HepG2 (cell line): ENCODE data around the gene KITLG. TPM values are rescaled to one million over a fixed set of nuclear protein-coding genes. Genes with fewer than 3 reads are reported as not detected.

Source experiments
- ATAC-seq: fragments of 200-7000 bp; cut with Tn5 transposase; 3 replicates; pipeline ENCODE4 v1.9.1; 2020; ENCODE audit warnings: mild to moderate bottlenecking, moderate library complexity
- BruUV-seq: library from RNA; stranded (reverse); fragments of 400-500 nt; replicated peaks from 2 replicates; lab custom pipeline; 2021; lab: Mats Ljungman, UMichigan
- CTCF ChIA-PET: fragments of 300-600 bp; formaldehyde crosslinking; extraction: SDS; loops from one replicate; lab custom pipeline; 2021; ENCODE audit warnings: low total read pairs, inconsistent platforms, low intra/inter-chr PET ratio; lab: Yijun Ruan, JAX
- POLR2A ChIA-PET: fragments of 350-600 bp; sonication (Branson Sonifier 250); formaldehyde crosslinking; loops from one replicate; lab custom pipeline; 2020; ENCODE audit warnings: antibody characterized with exemption, inconsistent platforms; lab: Yijun Ruan, JAX
- DNase-seq: peaks from one replicate; pipeline ENCODE4 v3.0.0-alpha.2; 2015; ENCODE audit warnings: low spot score
- FAIRE-seq: peaks from 3 replicates; lab custom pipeline; 2011; peaks lifted over from hg19 to GRCh38; lab: Jason Lieb, UNC
- H2AFZ ChIP-seq: one replicate; pipeline ENCODE4 v1.6.1; 2011; ENCODE audit warnings: low read length, inconsistent platforms
- H3K27ac ChIP-seq: fragments of 300-600 bp; 3 replicates; pipeline ENCODE4 v1.8.0; 2011; ENCODE audit warnings: mixed run types, mild to moderate bottlenecking, mixed read lengths, low read length, inconsistent platforms; ENCODE audit not compliant: insufficient read depth; ENCODE audit errors: extremely low read length
- H3K27me3 ChIP-seq, 2 experiments: fragments of 200-600 bp in 1 of 2; 2 replicates in 1 of 2; 3 replicates in 1 of 2; pipeline versions ENCODE4 v1.6.0 to v1.8.0; 2011; ENCODE audit warnings: low read length in 2 of 2, mild to moderate bottlenecking in 2 of 2, moderate library complexity in 2 of 2, inconsistent platforms in 1 of 2; ENCODE audit not compliant: insufficient read depth in 2 of 2, control insufficient read depth in 1 of 2
- H3K36me3 ChIP-seq, 2 experiments: fragments of 200-600 bp in 1 of 2; replicated peaks in 1 of 2; 2 replicates in 1 of 2; 3 replicates in 1 of 2; pipeline versions ENCODE4 v1.5.1 to v1.8.0; 2011; ENCODE audit warnings: low read length in 2 of 2, inconsistent platforms in 1 of 2; ENCODE audit not compliant: insufficient read depth in 2 of 2, control insufficient read depth in 1 of 2
- H3K4me1 ChIP-seq: 2 replicates; pipeline ENCODE4 v1.5.1; 2012; ENCODE audit warnings: low read length, inconsistent platforms; ENCODE audit not compliant: insufficient read depth
- H3K4me2 ChIP-seq: 2 replicates; pipeline ENCODE4 v1.6.0; 2011; ENCODE audit warnings: low read depth, low read length, inconsistent platforms
- H3K4me3 ChIP-seq, 3 experiments: fragments of 200-600 bp in 1 of 3; sonication (generic), shearing (Covaris generic) in 1 of 3; replicated peaks in 1 of 3; 2 replicates each; pipeline ENCODE4 v1.5.1; 2011 to 2016; ENCODE audit warnings: low read length in 3 of 3, inconsistent platforms in 2 of 3, low read depth in 2 of 3, mild to moderate bottlenecking in 2 of 3, control low read depth in 1 of 3, mixed read lengths in 1 of 3; ENCODE audit not compliant: insufficient read depth in 1 of 3
- H3K79me2 ChIP-seq: one replicate; pipeline ENCODE4 v1.6.1; 2011; ENCODE audit warnings: low read length, inconsistent platforms; ENCODE audit not compliant: insufficient read depth
- H3K9ac ChIP-seq: 2 replicates; pipeline ENCODE4 v1.6.0; 2011; ENCODE audit warnings: mild to moderate bottlenecking, low read depth, low read length, inconsistent platforms; ENCODE audit not compliant: insufficient read depth
- H3K9me3 ChIP-seq: 2 replicates; pipeline ENCODE4 v1.5.1; 2012; ENCODE audit warnings: mild to moderate bottlenecking, low read length
- H4K20me1 ChIP-seq: 2 replicates; pipeline ENCODE4 v1.6.0; 2011; ENCODE audit warnings: inconsistent platforms, mild to moderate bottlenecking, low read length, moderate library complexity; ENCODE audit not compliant: insufficient read depth
- KAT8 ChIP-seq: IDR thresholded peaks from 2 replicates; pipeline ENCODE4 v1.6.1; 2016; ENCODE audit warnings: missing genetic modification reagents, missing compliant biosample characterization
- MEIS2 ChIP-seq: sonication (generic); formaldehyde crosslinking; IDR thresholded peaks from 2 replicates; pipeline ENCODE4 v1.9.0; 2021; ENCODE audit warnings: mild to moderate bottlenecking, missing genetic modification reagents
- MLLT10 ChIP-seq: sonication (generic); formaldehyde crosslinking; IDR thresholded peaks from 2 replicates; pipeline ENCODE4 v1.4.0; 2020; ENCODE audit warnings: missing genetic modification reagents
- SP2 ChIP-seq: sonication (generic); formaldehyde crosslinking; IDR thresholded peaks from 2 replicates; pipeline ENCODE4 v1.5.1; 2020; ENCODE audit warnings: mild to moderate bottlenecking, missing genetic modification reagents
- SP5 ChIP-seq: IDR thresholded peaks from 2 replicates; pipeline ENCODE4 v1.6.1; 2016; ENCODE audit warnings: low read depth, borderline replicate concordance
- THAP7 ChIP-seq: sonication (generic); formaldehyde crosslinking; IDR thresholded peaks from 2 replicates; pipeline ENCODE4 v1.8.1; 2023; ENCODE audit warnings: mild to moderate bottlenecking, missing genetic modification reagents
- USF2 ChIP-seq, 2 experiments: sonication (generic) in 1 of 2; formaldehyde crosslinking in 1 of 2; IDR thresholded peaks; 2 replicates each; pipeline versions ENCODE4 v1.5.1 to v1.6.1; 2011 to 2020; ENCODE audit warnings: borderline replicate concordance in 1 of 2, low read depth in 1 of 2, low read length in 1 of 2, mild to moderate bottlenecking in 1 of 2, missing genetic modification reagents in 1 of 2, moderate library complexity in 1 of 2
- ZBTB7A ChIP-seq: sonication (generic); formaldehyde crosslinking; IDR thresholded peaks from 2 replicates; pipeline ENCODE4 v1.8.0; 2022; ENCODE audit warnings: mild to moderate bottlenecking, missing genetic modification reagents
- ZNF101 ChIP-seq: sonication (generic); formaldehyde crosslinking; IDR thresholded peaks from 2 replicates; pipeline ENCODE4 v1.4.0; 2020; ENCODE audit warnings: mild to moderate bottlenecking, low read depth, missing genetic modification reagents, borderline replicate concordance
- ZNF12 ChIP-seq: sonication (generic); formaldehyde crosslinking; IDR thresholded peaks from 2 replicates; pipeline ENCODE4 v1.5.0; 2020; ENCODE audit warnings: missing genetic modification reagents
- ZNF335 ChIP-seq: sonication (generic); formaldehyde crosslinking; IDR thresholded peaks from 2 replicates; pipeline ENCODE4 v1.4.0; 2020; ENCODE audit warnings: missing genetic modification reagents
- ZNF496 ChIP-seq: sonication (generic); formaldehyde crosslinking; IDR thresholded peaks from 2 replicates; pipeline ENCODE4 v1.8.1; 2023; ENCODE audit warnings: mild to moderate bottlenecking, moderate library complexity, missing genetic modification reagents; ENCODE audit not compliant: insufficient replicate concordance
- ZNF557 ChIP-seq: sonication (generic); formaldehyde crosslinking; IDR thresholded peaks from 2 replicates; pipeline ENCODE4 v1.4.0; 2020; ENCODE audit warnings: missing genetic modification reagents
- ZNF841 ChIP-seq: sonication (generic); formaldehyde crosslinking; IDR thresholded peaks from 2 replicates; pipeline ENCODE4 v1.8.1; 2023; ENCODE audit warnings: missing genetic modification reagents, borderline replicate concordance
- WGBS: methylation state at CpG from one replicate; pipeline ENCODE4 v1.1.6; 2017; ENCODE audit warnings: low lambda C conversion rate; 5-methylcytosine and 5-hydroxymethylcytosine counted together
- in situ Hi-C: cut with HindIII; loops from 2 replicates; pipeline ENCODE4 v1.10.0; 2017; ENCODE audit warnings: low pct_unique_long_range_greater_than_20kb; ENCODE audit not compliant: extremely low pct_ligation_motif_present
- intact Hi-C: fragments of 100-400 bp; cut with micrococcal nuclease; formaldehyde crosslinking; loops from one replicate; pipeline ENCODE4 v1.10.0; 2022; ENCODE audit not compliant: unreplicated experiment
- polyA plus RNA-seq, 8 experiments: library from polyadenylated mRNA; depleted of rRNA in 3 of 8; stranded (reverse) in 7 of 8; unstranded in 1 of 8; fragments of >200 nt; fragmentation: Illumina TruSeq in 4 of 8; extraction: Trizol in 4 of 8; gene quantifications; 2 replicates each; pipeline versions ENCODE4 v1.2.1 to v1.2.3, GENCODE V29; 2011 to 2016; ENCODE audit warnings: low read depth in 4 of 8, missing spikeins in 1 of 8, mixed read lengths in 1 of 8; ENCODE audit not compliant: insufficient read depth in 1 of 8
- total RNA-seq, 5 experiments: library from RNA; depleted of rRNA; stranded (reverse); fragments of >200 nt; fragmentation: Illumina TruSeq; extraction: Trizol; gene quantifications; 2 replicates each; pipeline ENCODE4 v1.2.3, GENCODE V29; 2016; ENCODE audit warnings: low read depth in 1 of 5
- TF ChIP-seq, protein P1 (sequence below): sonication (generic); formaldehyde crosslinking; IDR thresholded peaks from 2 replicates; pipeline ENCODE4 v1.5.0; 2020; ENCODE audit warnings: missing genetic modification reagents
- TF ChIP-seq, protein P2 (sequence below): sonication (generic); formaldehyde crosslinking; conservative IDR thresholded peaks from 2 replicates; pipeline ENCODE4 v1.8.1; 2023; ENCODE audit warnings: missing genetic modification reagents
- TF ChIP-seq, protein P3 (sequence below): sonication (generic); formaldehyde crosslinking; IDR thresholded peaks from 2 replicates; pipeline ENCODE4 v1.4.0; 2020; ENCODE audit warnings: missing genetic modification reagents, borderline replicate concordance

The KITLG gene
- total and polyA plus RNA-seq, 2 of the 13 experiments (the other 11 are each of a cell fraction or from before 2014, with no cell fraction given), result 0.66 to 4.3 TPM

DNA sequence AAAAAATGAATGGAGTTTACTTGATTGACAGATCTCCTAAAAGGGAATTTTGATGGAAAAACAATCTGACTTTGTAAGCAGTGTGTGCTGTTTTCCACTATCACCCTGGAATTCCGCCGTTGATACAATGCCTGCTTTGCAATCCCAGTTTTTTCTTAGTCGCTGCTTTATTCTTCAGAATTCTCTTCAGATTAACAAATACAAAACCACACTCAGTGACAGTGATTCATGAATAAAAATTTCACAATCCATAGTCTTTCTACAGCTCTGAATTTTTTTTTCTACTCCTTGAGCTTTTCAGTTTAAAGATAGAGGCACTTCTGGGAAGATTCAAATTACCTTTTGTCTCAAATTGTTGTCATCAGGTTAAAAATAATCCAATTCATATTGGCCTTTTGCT lies 44.6 kb upstream of the KITLG start:
- no peaks in the 10 kb centered on the region for H3K36me3 ChIP-seq
- intact Hi-C loops, result no loop called here
- H3K27ac ChIP-seq, result no peak overlapping the region
- BruUV-seq, result no TSS peak
- in situ Hi-C loops, result no loop called here
- no peaks in the 10 kb centered on the region for H3K9me3 ChIP-seq
- FAIRE-seq, result no peak
- H2AFZ ChIP-seq, result no peak overlapping the region
- CTCF ChIA-PET, result no interaction called here
- no peaks in the 10 kb centered on the region for H4K20me1 ChIP-seq
- no peak overlapping the region for H3K4me2 ChIP-seq
- TF ChIP-seq SP2 (no peak), ZNF496 (no peak), MLLT10 (CRISPR knock-in tag) (no peak), ZBTB7A (CRISPR knock-in tag) (no peak), ZNF557 (no peak), ZNF101 (CRISPR knock-in tag) (no peak), ZNF12 (no peak), USF2 (IDR thresholded peaks at IDR 0.05; ENCODE audit: low read depth, low read length) (no peak), USF2 (CRISPR knock-in tag; IDR thresholded peaks at IDR 0.05; ENCODE audit: borderline replicate concordance) (no peak), MEIS2 (CRISPR knock-in tag) (no peak), THAP7 (CRISPR knock-in tag) (no peak), ZNF841 (CRISPR knock-in tag) (no peak), SP5 (CRISPR knock-in tag) (no peak), ZNF335 (CRISPR knock-in tag) (no peak), KAT8 (CRISPR knock-in tag) (no peak)
- TF ChIP-seq, protein P1, sequence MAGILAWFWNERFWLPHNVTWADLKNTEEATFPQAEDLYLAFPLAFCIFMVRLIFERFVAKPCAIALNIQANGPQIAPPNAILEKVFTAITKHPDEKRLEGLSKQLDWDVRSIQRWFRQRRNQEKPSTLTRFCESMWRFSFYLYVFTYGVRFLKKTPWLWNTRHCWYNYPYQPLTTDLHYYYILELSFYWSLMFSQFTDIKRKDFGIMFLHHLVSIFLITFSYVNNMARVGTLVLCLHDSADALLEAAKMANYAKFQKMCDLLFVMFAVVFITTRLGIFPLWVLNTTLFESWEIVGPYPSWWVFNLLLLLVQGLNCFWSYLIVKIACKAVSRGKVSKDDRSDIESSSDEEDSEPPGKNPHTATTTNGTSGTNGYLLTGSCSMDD (CRISPR knock-in tag), result no peak
- TF ChIP-seq, protein P2, sequence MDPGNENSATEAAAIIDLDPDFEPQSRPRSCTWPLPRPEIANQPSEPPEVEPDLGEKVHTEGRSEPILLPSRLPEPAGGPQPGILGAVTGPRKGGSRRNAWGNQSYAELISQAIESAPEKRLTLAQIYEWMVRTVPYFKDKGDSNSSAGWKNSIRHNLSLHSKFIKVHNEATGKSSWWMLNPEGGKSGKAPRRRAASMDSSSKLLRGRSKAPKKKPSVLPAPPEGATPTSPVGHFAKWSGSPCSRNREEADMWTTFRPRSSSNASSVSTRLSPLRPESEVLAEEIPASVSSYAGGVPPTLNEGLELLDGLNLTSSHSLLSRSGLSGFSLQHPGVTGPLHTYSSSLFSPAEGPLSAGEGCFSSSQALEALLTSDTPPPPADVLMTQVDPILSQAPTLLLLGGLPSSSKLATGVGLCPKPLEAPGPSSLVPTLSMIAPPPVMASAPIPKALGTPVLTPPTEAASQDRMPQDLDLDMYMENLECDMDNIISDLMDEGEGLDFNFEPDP (CRISPR knock-in tag), result no peak
- TF ChIP-seq, protein P3, sequence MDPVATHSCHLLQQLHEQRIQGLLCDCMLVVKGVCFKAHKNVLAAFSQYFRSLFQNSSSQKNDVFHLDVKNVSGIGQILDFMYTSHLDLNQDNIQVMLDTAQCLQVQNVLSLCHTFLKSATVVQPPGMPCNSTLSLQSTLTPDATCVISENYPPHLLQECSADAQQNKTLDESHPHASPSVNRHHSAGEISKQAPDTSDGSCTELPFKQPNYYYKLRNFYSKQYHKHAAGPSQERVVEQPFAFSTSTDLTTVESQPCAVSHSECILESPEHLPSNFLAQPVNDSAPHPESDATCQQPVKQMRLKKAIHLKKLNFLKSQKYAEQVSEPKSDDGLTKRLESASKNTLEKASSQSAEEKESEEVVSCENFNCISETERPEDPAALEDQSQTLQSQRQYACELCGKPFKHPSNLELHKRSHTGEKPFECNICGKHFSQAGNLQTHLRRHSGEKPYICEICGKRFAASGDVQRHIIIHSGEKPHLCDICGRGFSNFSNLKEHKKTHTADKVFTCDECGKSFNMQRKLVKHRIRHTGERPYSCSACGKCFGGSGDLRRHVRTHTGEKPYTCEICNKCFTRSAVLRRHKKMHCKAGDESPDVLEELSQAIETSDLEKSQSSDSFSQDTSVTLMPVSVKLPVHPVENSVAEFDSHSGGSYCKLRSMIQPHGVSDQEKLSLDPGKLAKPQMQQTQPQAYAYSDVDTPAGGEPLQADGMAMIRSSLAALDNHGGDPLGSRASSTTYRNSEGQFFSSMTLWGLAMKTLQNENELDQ (CRISPR knock-in tag), result no peak
- TF ChIP-seq, all 625 proteins: peak for 0
- Histone ChIP-seq H3K4me1 (no peaks in the 10 kb centered on the region), H3K9ac (no peak overlapping the region), H3K4me3 (no peak overlapping the region), H3K27me3 (no peaks in the 10 kb centered on the region), H3K79me2 (no peaks in the 10 kb centered on the region)
- WGBS, result 17% methylated on average over 3 of the region's 3 CpGs
- ATAC-seq (no peak), DNase-seq (no peak)
- POLR2A ChIA-PET, result no interaction called here
